HUES64 (cell line): ENCODE results near the gene CHST14.

Source experiments
- H3K27ac ChIP-seq: 2 replicates; pipeline ENCODE4 v1.7.0; 2013; ENCODE audit warnings: low read depth, low read length, inconsistent platforms
- H3K27me3 ChIP-seq: 2 replicates; pipeline ENCODE4 v1.6.1; 2013; ENCODE audit warnings: mild to moderate bottlenecking, low read length; ENCODE audit not compliant: insufficient read depth
- H3K36me3 ChIP-seq: 2 replicates; pipeline ENCODE4 v1.6.1; 2013; ENCODE audit warnings: mild to moderate bottlenecking, low read length; ENCODE audit not compliant: insufficient read depth
- H3K4me1 ChIP-seq: 2 replicates; pipeline ENCODE4 v1.6.1; 2013; ENCODE audit warnings: mild to moderate bottlenecking, low read length, moderate library complexity; ENCODE audit not compliant: insufficient read depth
- H3K4me3 ChIP-seq: 2 replicates; pipeline ENCODE4 v1.5.1; 2013; ENCODE audit warnings: mild to moderate bottlenecking, low read length, moderate library complexity
- H3K9ac ChIP-seq: 2 replicates; pipeline ENCODE4 v1.6.1; 2013; ENCODE audit warnings: mild to moderate bottlenecking, low read depth, low read length
- H3K9me3 ChIP-seq: 2 replicates; pipeline ENCODE4 v1.6.1; 2013; ENCODE audit warnings: low read depth, low read length; ENCODE audit not compliant: insufficient read depth
- WGBS: fragments of 150-250, 120-280 bp; methylation state at CpG from one replicate; pipeline ENCODE4 v1.1.7; 2013; ENCODE audit warnings: missing lambda C conversion rate; 5-methylcytosine and 5-hydroxymethylcytosine counted together

CHST14 gene

GRCh38 chr15:40474581-40474980 lies 3.8 kb downstream of the CHST14 start:
- H3K27ac ChIP-seq: no peak overlapping the region
- no peak overlapping the region for H3K9ac ChIP-seq
- WGBS: 87% methylated on average over 8 of the region's 8 CpGs
- H3K9me3 ChIP-seq: no peaks in the 10 kb centered on the region
- H3K4me1 ChIP-seq: peaks cover 7% of the 10 kb centered on the region; the same call in 1 of the 2 replicates
- H3K27me3 ChIP-seq: peaks cover 10% of the 10 kb centered on the region; the same call in 1 of the 2 replicates
- no peaks in the 10 kb centered on the region for H3K36me3 ChIP-seq
- H3K4me3 ChIP-seq: no peak overlapping the region

GRCh38 chr15:40477642-40478327 lies 7.0 kb downstream of the CHST14 start:
- no peaks in the 10 kb centered on the region for H3K36me3 ChIP-seq
- no peak overlapping the region for H3K9ac ChIP-seq
- H3K27me3 ChIP-seq: no peaks in the 10 kb centered on the region; the same call in 1 of the 2 replicates
- no peaks in the 10 kb centered on the region for H3K9me3 ChIP-seq
- H3K27ac ChIP-seq: no peak overlapping the region
- H3K4me1 ChIP-seq: 0 out of 2 replicates have a peak, but pooled peaks cover 2% of the 10 kb centered on the region
- WGBS: 73% methylated on average over 5 of the region's 5 CpGs
- H3K4me3 ChIP-seq: no peak overlapping the region

DNA sequence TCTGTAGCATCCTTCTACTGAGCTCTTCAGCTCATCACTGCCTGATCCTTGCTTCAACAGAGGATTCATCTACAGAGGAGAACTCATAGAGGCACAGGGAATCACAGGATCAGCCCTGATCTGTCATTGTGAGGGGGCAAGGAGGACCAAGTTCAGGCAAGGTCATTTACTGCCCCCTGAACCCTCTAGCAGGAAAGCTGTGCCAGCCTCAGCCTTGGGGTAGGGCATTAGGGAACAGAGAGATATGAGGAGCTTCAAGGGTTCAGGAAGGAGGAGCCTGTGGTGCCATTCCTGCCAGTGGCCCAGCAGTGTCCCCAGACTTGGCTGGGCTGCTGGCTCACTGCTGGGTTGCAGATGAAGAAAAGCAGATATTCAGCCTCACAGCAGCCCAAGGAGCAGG lies 8.2 kb downstream of the CHST14 start:
- Histone ChIP-seq H3K9me3 (no peaks in the 10 kb centered on the region), H3K27me3 (no peaks in the 10 kb centered on the region), H3K4me3 (no peak overlapping the region), H3K36me3 (no peaks in the 10 kb centered on the region), H3K9ac (no peak overlapping the region), H3K4me1 (0 out of 2 replicates have a peak, but pooled peaks cover 2% of the 10 kb centered on the region), H3K27ac (no peak overlapping the region)

- H3K9me3 ChIP-seq: no peaks in the 10 kb centered on the region
- no peak overlapping the region for H3K9ac ChIP-seq
- no peaks in the 10 kb centered on the region for H3K27me3 ChIP-seq
- no peak overlapping the region for H3K4me3 ChIP-seq
- H3K27ac ChIP-seq: no peak overlapping the region
- H3K36me3 ChIP-seq: no peaks in the 10 kb centered on the region
- WGBS: 84% methylated on average over 1 of the region's 1 CpG
- no peaks in the 10 kb centered on the region for H3K4me1 ChIP-seq
Observed at GRCh38 chr15:40481341-40482074, 10.7 kb downstream of the CHST14 start.

- Histone ChIP-seq H3K4me3 (no peak overlapping the region), H3K9me3 (no peaks in the 10 kb centered on the region), H3K9ac (no peak overlapping the region), H3K27me3 (no peaks in the 10 kb centered on the region), H3K27ac (no peak overlapping the region), H3K4me1 (no peaks in the 10 kb centered on the region), H3K36me3 (no peaks in the 10 kb centered on the region)
- WGBS: 96% methylated on average over 2 of the region's 2 CpGs
Observed at GRCh38 chr15:40483919-40484318, 13.1 kb downstream of the CHST14 start.

- H3K4me1 ChIP-seq: no peaks in the 10 kb centered on the region
- no peak overlapping the region for H3K9ac ChIP-seq
- no peak overlapping the region for H3K27ac ChIP-seq
- no peaks in the 10 kb centered on the region for H3K36me3 ChIP-seq
- no peaks in the 10 kb centered on the region for H3K27me3 ChIP-seq
- H3K9me3 ChIP-seq: no peaks in the 10 kb centered on the region
- no peak overlapping the region for H3K4me3 ChIP-seq
- 95% methylated on average over 36 of the region's 36 CpGs for WGBS
Observed at GRCh38 chr15:40486066-40486770, 15.4 kb downstream of the CHST14 start.

GRCh38 chr15:40487816-40488682 lies 17.3 kb downstream of the CHST14 start:
- WGBS: 95% methylated on average over 35 of the region's 35 CpGs
- no peaks in the 10 kb centered on the region for H3K4me1 ChIP-seq

GRCh38 chr15:40489274-40490175 lies 18.7 kb downstream of the CHST14 start:
- Histone ChIP-seq H3K27ac (no peak overlapping the region), H3K36me3 (no peaks in the 10 kb centered on the region), H3K9ac (no peak overlapping the region), H3K27me3 (no peaks in the 10 kb centered on the region), H3K4me1 (no peaks in the 10 kb centered on the region), H3K4me3 (no peak overlapping the region), H3K9me3 (no peaks in the 10 kb centered on the region)
- WGBS: 94% methylated on average over 47 of the region's 47 CpGs

More at GRCh38 chr15:40487816-40488682, 17.3 kb downstream of the CHST14 start:
- H3K9ac ChIP-seq: no peak overlapping the region
- H3K36me3 ChIP-seq: no peaks in the 10 kb centered on the region
- H3K27ac ChIP-seq: no peak overlapping the region
- H3K27me3 ChIP-seq: no peaks in the 10 kb centered on the region
- no peaks in the 10 kb centered on the region for H3K9me3 ChIP-seq
- no peak overlapping the region for H3K4me3 ChIP-seq

DNA sequence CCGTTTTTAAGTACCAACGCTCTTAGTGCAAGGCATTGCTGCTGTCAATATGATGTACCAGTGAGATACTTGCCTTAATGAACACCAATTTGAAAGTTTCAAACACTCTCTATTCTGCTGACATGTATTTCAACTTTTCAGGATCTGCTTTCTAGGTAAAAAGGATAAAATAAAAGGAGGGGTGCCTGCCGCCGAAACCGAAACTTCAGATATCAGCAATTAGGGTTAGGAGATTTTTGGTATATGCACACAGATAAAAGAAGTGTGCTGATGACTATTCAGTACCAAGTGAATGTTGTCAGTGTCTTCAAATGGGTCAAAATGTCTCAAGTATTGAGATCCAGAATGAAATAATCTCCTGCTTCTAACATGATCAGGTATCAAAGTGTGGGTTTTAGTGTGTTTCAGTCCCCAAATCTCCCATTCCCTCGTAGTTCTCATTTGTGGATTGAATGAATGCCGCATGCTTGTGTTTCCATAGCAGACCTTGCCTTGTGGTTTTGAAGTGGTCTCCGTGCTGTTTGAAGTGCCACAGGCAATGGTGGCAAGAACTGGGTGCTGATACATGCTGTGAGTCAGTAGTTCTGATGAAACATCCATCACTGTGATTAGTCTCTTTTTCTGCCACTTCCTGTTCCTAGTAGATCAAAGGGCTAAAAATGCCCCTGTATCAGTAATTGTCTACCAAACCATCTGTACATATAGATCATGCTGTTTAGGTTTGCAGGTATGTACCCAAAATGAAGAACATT lies 22.5 kb downstream of the CHST14 start:
- H3K36me3 ChIP-seq: no peaks in the 10 kb centered on the region
- 93% methylated on average over 8 of the region's 8 CpGs for WGBS
- no peaks in the 10 kb centered on the region for H3K27me3 ChIP-seq
- H3K4me3 ChIP-seq: no peak overlapping the region
- no peaks in the 10 kb centered on the region for H3K9me3 ChIP-seq
- H3K27ac ChIP-seq: no peak overlapping the region
- H3K4me1 ChIP-seq: no peaks in the 10 kb centered on the region
- H3K9ac ChIP-seq: no peak overlapping the region
